Endodermal cell (in vitro differentiated cells): Measurements from ENCODE around the gene TMEM266. TPM values are rescaled to one million over a fixed set of nuclear protein-coding genes. Genes with fewer than 3 reads are reported as not detected.

Experiments
- DNase-seq: peaks from one replicate; pipeline ENCODE4 v3.0.0-alpha.2; 2017
- H3K27ac ChIP-seq: 2 replicates; pipeline ENCODE4 v1.5.1; 2013; ENCODE audit warnings: mild to moderate bottlenecking, low read depth, low read length, moderate library complexity
- H3K27me3 ChIP-seq: 2 replicates; pipeline ENCODE4 v1.6.1; 2013; ENCODE audit warnings: mild to moderate bottlenecking, low read length, moderate library complexity; ENCODE audit not compliant: insufficient read depth, control insufficient read depth, poor library complexity, severe bottlenecking
- H3K36me3 ChIP-seq: 2 replicates; pipeline ENCODE4 v1.7.0; 2013; ENCODE audit warnings: mild to moderate bottlenecking, low read length, moderate library complexity; ENCODE audit not compliant: control insufficient read depth, insufficient read depth
- H3K4me1 ChIP-seq: one replicate; pipeline ENCODE4 v1.7.0; 2013; ENCODE audit warnings: low read length; ENCODE audit not compliant: control insufficient read depth, insufficient read depth
- H3K4me3 ChIP-seq: 2 replicates; pipeline ENCODE4 v1.5.1; 2013; ENCODE audit warnings: mild to moderate bottlenecking, low read length, moderate library complexity
- H3K9ac ChIP-seq: 2 replicates; pipeline ENCODE4 v1.6.1; 2013; ENCODE audit warnings: mild to moderate bottlenecking, low read length, moderate library complexity; ENCODE audit not compliant: poor library complexity, severe bottlenecking; ENCODE audit errors: extremely low read depth
- H3K9me3 ChIP-seq: 2 replicates; pipeline ENCODE4 v1.6.1; 2013; ENCODE audit warnings: mild to moderate bottlenecking, low read length, moderate library complexity; ENCODE audit not compliant: control insufficient read depth
- H3K27ac Mint-ChIP-seq: 2 replicates; pipeline ENCODE4 v1.8.0; 2020; ENCODE audit warnings: mixed read lengths
- H3K27me3 Mint-ChIP-seq: 2 replicates; pipeline ENCODE4 v1.8.0; 2021; ENCODE audit warnings: mild to moderate bottlenecking, mixed read lengths; ENCODE audit not compliant: insufficient read depth
- H3K36me3 Mint-ChIP-seq: 2 replicates; pipeline ENCODE4 v1.8.0; 2020; ENCODE audit warnings: low read depth, mixed read lengths
- H3K4me1 Mint-ChIP-seq: 2 replicates; pipeline ENCODE4 v1.8.0; 2020; ENCODE audit warnings: mixed read lengths
- H3K4me3 Mint-ChIP-seq: 2 replicates; pipeline ENCODE4 v1.8.0; 2020; ENCODE audit warnings: mild to moderate bottlenecking, moderate library complexity, mixed read lengths
- H3K9me3 Mint-ChIP-seq: 2 replicates; pipeline ENCODE4 v1.8.0; 2020; ENCODE audit warnings: mild to moderate bottlenecking, mixed read lengths
- CTCF ChIP-seq: fragments of 200-600 bp; sonication (generic); conservative IDR thresholded peaks from 2 replicates; pipeline ENCODE4 v1.5.0; 2021; ENCODE audit warnings: antibody characterized with exemption, mild to moderate bottlenecking
- WGBS, 2 experiments: methylation state at CpG; one replicate each; pipeline versions ENCODE4 v1.1.5 to v1.1.7; 2013; ENCODE audit warnings: missing lambda C conversion rate in 2 of 2, mixed read lengths in 1 of 2; ENCODE audit not compliant: insufficient coverage in 1 of 2, insufficient read length in 1 of 2; 5-methylcytosine and 5-hydroxymethylcytosine counted together
- total RNA-seq, 2 donors: library from RNA; stranded (reverse); fragmentation: NEBNext Ultra II Directional in 1 of 2; extraction: Animal tissue kit (Norgen Biotek cat#: 25700) in 1 of 2; gene quantifications; 2 replicates in 1 of 2; 3 replicates in 1 of 2; pipeline ENCODE4 v1.2.1, GENCODE V29; 2021

TMEM266 gene
- total RNA-seq, 2 donors from 2014 or later, result 1.8 to 2.0 TPM

GRCh38 chr15:76203346-76204108 lies 143.7 kb downstream of the TMEM266 start:
- no peak for DNase-seq
- no peak for TF ChIP-seq CTCF
- Mint-ChIP-seq H3K27ac (no peak overlapping the region), H3K4me3 (no peak overlapping the region), H3K36me3 (peaks cover 26% of the 10 kb centered on the region), H3K9me3 (no peaks in the 10 kb centered on the region), H3K4me1 (peaks cover 26% of the 10 kb centered on the region), H3K27me3 (no peaks in the 10 kb centered on the region)
- Histone ChIP-seq H3K27ac (no peak overlapping the region), H3K36me3 (peaks cover 13% of the 10 kb centered on the region), H3K4me3 (no peak overlapping the region), H3K4me1 (no peaks in the 10 kb centered on the region), H3K9ac (no peak overlapping the region), H3K27me3 (no peaks in the 10 kb centered on the region), H3K9me3 (no peaks in the 10 kb centered on the region)
- 90 to 95% methylated on average over 11 to 23 of the region's 23 CpGs for WGBS, 2 experiments

DNA sequence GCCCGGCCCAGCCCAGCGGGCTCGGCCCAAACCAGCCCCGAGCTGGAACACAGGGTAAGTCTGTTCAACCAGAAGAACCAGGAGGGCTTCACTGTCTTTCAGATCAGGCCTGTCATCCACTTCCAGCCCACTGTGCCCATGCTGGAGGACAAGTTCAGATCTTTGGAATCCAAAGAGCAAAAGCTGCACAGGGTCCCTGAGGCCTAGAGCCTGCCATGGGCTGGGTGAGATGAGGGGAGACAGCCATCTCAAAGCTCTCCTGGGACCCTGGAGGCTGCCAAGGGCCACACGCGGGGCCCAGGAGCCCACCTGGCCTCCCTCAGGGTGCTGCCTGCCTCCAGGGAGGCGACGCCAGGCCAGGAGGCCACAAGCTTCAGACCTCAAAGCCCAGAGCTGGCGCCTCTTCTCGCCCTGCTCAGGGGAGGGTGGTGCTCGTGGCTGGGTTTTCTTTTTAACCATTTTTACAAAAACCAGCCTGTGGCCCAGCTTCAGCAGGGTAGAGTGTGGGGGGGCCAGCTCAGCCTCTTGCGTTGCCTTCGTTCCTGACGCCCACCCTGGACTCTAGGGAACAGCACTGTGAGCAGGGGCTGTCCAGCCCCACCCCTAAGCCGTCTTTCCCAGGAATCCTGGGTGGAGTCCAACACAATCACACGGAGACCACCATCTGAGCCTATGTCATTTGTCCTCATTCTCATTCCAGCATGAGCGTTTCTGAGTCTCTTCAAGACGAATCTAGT lies 144.5 kb downstream of the TMEM266 start:
- DNase-seq, result no peak
- Mint-ChIP-seq H3K36me3 (peaks cover 23% of the 10 kb centered on the region), H3K27ac (no peak overlapping the region), H3K9me3 (no peaks in the 10 kb centered on the region), H3K4me1 (peaks cover 22% of the 10 kb centered on the region), H3K27me3 (no peaks in the 10 kb centered on the region), H3K4me3 (no peak overlapping the region)
- no peak overlapping the region for H3K27ac ChIP-seq
- no peaks in the 10 kb centered on the region for H3K27me3 ChIP-seq
- no peaks in the 10 kb centered on the region for H3K9me3 ChIP-seq
- peaks cover 16% of the 10 kb centered on the region for H3K36me3 ChIP-seq
- WGBS, 2 experiments, result 94% methylated on average over 5 to 18 of the region's 18 CpGs
- H3K4me1 ChIP-seq, result no peaks in the 10 kb centered on the region
- TF ChIP-seq CTCF, result no peak
- no peak overlapping the region for H3K9ac ChIP-seq
- no peak overlapping the region for H3K4me3 ChIP-seq

- no peak for DNase-seq
- H3K9me3 ChIP-seq, result no peaks in the 10 kb centered on the region
- no peak overlapping the region for H3K9ac ChIP-seq
- H3K27ac ChIP-seq, result no peak overlapping the region
- H3K9me3 Mint-ChIP-seq, result no peaks in the 10 kb centered on the region
- peaks cover 15% of the 10 kb centered on the region for H3K4me1 Mint-ChIP-seq
- peaks cover 17% of the 10 kb centered on the region for H3K36me3 ChIP-seq
- TF ChIP-seq CTCF, result no peak
- no peak overlapping the region for H3K4me3 Mint-ChIP-seq
- H3K4me1 ChIP-seq, result no peaks in the 10 kb centered on the region
- 85 to 97% methylated on average over 6 to 11 of the region's 11 CpGs for WGBS, 2 experiments
- no peak overlapping the region for H3K27ac Mint-ChIP-seq
- no peaks in the 10 kb centered on the region for H3K27me3 ChIP-seq
- H3K4me3 ChIP-seq, result no peak overlapping the region
- no peaks in the 10 kb centered on the region for H3K27me3 Mint-ChIP-seq
- H3K36me3 Mint-ChIP-seq, result peaks cover 27% of the 10 kb centered on the region
Measured at GRCh38 chr15:76204916-76205460, 145.2 kb downstream of the TMEM266 start.
